Hepatocyte (in vitro differentiated cells): ENCODE results near the gene IDI1.

ENCODE experiments used
- EZH2 ChIP-seq: fragments of 200-600 bp; sonication (generic); IDR thresholded peaks from 2 replicates; pipeline ENCODE4 v1.6.1; 2016; ENCODE audit warnings: antibody characterized with exemption, mild to moderate bottlenecking, borderline replicate concordance
- EZH2phosphoT487 ChIP-seq: fragments of 200-600 bp; sonication (generic); IDR thresholded peaks from one replicate; pipeline ENCODE4 v1.6.1; 2018; ENCODE audit warnings: antibody characterized with exemption, mild to moderate bottlenecking, low read depth, moderate library complexity; ENCODE audit not compliant: unreplicated experiment, severe bottlenecking
- TF ChIP-seq, protein P1 (sequence below): fragments of 200-600 bp; sonication (generic); IDR thresholded peaks from 2 replicates; pipeline ENCODE4 v1.5.1; 2016; ENCODE audit warnings: antibody characterized with exemption, mild to moderate bottlenecking; ENCODE audit not compliant: poor library complexity

DNA sequence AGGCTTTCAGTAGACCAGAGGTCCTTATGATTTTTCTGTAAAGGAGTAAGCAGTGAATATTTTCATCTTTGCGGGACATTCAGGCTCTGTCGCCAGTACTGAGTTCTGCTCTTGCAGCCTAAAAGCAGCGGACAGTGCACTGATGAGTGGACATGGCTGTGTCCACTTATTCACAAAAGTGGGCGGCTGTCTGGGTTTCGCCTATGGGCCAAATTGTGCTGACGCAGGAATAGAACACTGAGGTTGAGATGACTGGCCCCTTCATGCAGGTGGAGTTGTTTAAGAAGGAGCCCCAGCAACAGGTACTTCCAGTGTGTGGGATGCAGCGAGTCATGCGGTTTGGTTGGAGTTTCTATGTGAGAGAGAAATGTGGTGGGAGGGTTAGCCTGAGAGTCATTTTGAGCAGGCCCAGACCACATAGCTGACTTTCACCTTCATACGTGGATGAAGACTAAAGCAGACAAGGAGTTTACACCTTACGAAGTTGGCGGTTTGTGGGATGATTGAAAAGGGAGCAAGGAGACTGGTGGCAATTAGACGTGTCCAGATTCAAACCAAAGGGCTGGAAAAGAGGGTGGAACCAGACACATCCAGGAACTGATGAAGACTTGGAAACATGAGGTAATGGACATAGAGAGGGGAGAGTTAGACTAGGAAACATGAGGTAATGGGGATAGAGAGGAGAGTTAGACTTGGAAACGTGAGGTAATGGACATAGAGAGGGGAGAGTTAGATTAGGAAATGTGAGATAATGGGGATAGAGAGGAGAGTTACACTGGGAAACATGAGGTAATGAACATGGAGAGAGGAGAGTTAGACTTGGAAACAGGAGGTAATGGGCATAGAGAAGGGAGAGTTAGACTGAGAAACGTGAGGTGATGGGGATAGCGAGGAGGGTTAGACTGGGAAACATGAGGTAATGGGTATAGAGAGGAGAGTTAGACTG lies 45.5 kb upstream of the IDI1 start:
- TF ChIP-seq, protein P1, sequence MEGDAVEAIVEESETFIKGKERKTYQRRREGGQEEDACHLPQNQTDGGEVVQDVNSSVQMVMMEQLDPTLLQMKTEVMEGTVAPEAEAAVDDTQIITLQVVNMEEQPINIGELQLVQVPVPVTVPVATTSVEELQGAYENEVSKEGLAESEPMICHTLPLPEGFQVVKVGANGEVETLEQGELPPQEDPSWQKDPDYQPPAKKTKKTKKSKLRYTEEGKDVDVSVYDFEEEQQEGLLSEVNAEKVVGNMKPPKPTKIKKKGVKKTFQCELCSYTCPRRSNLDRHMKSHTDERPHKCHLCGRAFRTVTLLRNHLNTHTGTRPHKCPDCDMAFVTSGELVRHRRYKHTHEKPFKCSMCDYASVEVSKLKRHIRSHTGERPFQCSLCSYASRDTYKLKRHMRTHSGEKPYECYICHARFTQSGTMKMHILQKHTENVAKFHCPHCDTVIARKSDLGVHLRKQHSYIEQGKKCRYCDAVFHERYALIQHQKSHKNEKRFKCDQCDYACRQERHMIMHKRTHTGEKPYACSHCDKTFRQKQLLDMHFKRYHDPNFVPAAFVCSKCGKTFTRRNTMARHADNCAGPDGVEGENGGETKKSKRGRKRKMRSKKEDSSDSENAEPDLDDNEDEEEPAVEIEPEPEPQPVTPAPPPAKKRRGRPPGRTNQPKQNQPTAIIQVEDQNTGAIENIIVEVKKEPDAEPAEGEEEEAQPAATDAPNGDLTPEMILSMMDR: no peak
- TF ChIP-seq EZH2 (no peak), EZH2phosphoT487 (no peak)
